Vagina (tissue), 2 donors: ENCODE data around the gene GPR162.

Experiments used
- POLR2A ChIP-seq, 2 donors: fragments of 450-650 bp; IDR thresholded peaks; one replicate each; pipeline ENCODE4 v1.6.1; 2017; ENCODE audit warnings: antibody characterized with exemption in 2 of 2, mild to moderate bottlenecking in 2 of 2, moderate library complexity in 2 of 2
- POLR2AphosphoS5 ChIP-seq, 2 donors: sonication (generic); formaldehyde crosslinking; IDR thresholded peaks; one replicate each; pipeline ENCODE4 v1.9.0; 2017; ENCODE audit warnings: antibody characterized with exemption in 2 of 2, mild to moderate bottlenecking in 2 of 2, low read depth in 1 of 2; ENCODE audit not compliant: insufficient read depth in 1 of 2
- TF ChIP-seq, protein P1 (sequence below), 3 experiments: fragments of 450-650 bp in 2 of 3; fragments of 200-600 bp in 1 of 3; sonication (generic) in 1 of 3; IDR thresholded peaks; one replicate each; pipeline ENCODE4 v1.5.1; 2017 to 2019; ENCODE audit warnings: antibody characterized with exemption in 3 of 3, mild to moderate bottlenecking in 2 of 3, moderate library complexity in 2 of 3

DNA sequence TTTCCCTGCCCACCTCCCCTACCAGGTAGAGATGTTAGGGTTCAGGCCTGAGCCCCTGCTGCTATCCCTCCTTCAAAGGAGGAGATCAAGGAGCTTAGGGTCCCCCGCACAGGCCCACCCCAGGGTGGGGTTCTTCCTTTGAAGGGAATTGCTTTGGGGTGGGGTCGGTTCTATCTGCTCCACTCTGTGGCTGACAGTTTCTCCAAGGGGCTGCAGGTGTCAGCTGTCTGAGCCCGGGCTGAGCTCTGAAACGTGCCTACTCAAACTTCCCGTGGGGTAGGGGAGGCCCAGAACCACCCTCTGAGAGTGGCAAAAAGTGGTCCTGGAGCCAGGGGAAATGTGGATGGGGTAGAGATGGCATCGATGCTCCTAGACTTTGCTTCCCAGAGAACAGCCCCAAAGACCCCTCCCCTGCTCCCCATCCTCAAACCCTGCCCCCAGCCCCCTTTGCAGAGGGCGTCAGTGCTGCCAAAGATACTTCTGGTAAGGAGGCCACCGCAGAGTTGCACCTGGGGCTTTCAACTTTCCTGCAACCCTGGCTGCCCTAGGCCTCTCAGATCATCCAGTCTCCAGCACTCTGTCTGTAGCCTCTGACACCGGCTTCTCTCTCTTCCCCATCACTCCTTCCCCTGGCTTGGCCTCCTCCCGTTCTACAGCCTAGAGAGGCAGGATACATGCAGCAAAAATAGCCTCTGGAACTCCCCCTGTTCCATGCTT is 38.6 kb upstream of the GPR162 start:
- TF ChIP-seq, protein P1, sequence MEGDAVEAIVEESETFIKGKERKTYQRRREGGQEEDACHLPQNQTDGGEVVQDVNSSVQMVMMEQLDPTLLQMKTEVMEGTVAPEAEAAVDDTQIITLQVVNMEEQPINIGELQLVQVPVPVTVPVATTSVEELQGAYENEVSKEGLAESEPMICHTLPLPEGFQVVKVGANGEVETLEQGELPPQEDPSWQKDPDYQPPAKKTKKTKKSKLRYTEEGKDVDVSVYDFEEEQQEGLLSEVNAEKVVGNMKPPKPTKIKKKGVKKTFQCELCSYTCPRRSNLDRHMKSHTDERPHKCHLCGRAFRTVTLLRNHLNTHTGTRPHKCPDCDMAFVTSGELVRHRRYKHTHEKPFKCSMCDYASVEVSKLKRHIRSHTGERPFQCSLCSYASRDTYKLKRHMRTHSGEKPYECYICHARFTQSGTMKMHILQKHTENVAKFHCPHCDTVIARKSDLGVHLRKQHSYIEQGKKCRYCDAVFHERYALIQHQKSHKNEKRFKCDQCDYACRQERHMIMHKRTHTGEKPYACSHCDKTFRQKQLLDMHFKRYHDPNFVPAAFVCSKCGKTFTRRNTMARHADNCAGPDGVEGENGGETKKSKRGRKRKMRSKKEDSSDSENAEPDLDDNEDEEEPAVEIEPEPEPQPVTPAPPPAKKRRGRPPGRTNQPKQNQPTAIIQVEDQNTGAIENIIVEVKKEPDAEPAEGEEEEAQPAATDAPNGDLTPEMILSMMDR (IDR thresholded peaks at IDR 0.05), result no peak
- TF ChIP-seq POLR2A (IDR thresholded peaks at IDR 0.05), result no peak
- no peak for TF ChIP-seq POLR2AphosphoS5 (IDR thresholded peaks at IDR 0.05; ENCODE audit: insufficient read depth in 1 of 2, low read depth in 1 of 2)
